ENCODE measurements around the gene PLXNB1.

The PLXNB1 gene

DNA sequence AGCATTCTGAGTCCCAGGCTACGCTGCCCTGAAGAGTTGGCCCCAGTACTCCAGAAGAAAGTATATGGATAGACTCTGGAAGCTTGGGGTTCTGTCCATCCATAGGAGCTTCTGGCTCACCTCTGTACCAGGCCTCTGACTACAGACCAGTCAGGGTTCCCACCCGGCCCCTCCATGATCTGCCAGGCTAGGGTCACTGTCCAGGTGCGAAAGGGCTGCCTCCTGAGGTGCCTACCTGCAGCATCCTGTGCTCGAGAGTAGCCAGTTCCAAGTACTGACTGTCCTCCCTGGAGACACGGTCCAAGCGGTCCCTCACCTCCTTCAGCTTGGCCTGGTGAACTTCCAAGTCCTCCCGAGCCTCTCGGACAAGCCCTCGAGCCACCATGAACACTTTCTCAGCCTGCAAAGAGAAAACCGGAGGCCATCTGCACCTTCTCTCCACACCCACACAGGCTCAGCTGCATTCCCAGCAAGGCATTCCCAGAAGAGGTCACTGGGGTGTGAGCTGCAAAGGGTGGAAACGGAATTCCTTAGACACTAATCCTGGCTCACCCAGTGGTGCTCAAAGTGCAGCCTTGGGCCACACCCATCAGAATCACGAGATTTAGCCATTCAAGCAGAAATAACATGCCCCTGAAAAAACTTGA lies 3.7 kb upstream of the PLXNB1 start:
- DNase-seq = peak; percentile 42

- no peak for DNase-seq
These were observed 2.8 kb upstream of the PLXNB1 start for GRCh38 chr3:48432411-48433371.

- no peak for DNase-seq
These were observed 1.5 kb upstream of the PLXNB1 start for GRCh38 chr3:48431224-48432029.

DNA sequence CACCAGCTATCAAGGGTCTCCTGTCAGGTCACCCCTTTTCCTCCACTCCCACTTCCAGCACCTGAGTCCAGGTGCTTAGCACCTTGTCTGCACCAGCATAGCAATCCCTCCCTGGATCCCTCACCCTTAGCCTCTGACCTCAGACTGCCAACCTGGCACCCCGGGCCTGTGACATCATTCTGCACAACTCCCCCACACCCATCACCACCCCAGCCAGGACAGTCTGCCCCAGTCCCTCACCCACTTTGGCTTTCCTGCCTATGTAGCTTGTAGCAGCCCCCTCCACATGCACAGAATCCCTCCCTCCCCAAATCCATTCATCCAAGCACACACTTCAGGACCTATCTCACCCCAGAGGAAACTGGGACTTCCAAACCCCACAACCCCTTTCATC lies 819 bp upstream of the PLXNB1 start:
- DNase-seq = no peak

DNA sequence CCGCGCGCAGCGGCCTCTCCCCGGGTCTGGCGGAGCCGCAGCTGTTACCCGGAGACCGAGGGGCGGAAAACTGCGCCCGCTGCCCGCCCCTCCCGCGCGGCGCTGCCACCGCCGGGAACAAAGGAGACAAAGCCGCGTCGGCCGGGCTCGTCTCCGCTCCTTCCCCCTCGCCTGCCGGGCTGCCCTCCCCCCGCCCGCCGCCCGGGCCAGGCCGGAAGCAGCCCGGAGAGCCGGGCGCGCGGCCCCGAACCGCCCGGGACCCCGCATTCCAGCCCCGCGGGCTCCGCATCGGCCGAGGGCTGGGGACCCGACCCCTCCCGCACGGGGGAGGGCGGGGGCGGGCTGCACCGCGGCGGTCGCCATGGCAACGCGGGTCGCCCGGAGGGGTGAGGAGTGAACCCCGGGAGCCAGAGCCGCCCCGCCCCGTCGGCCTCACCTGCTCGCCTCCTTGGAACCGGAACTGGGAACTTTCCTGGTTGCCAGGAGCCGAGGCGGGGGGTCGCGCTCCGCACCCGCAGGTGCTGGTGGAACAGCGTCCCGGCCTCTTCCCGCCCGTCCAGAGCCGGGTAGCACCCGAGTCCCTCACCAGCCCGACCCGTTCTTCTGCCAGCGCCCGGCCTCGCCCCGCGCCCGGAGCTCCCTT lies 448 bp downstream of the PLXNB1 start:
- DNase-seq = peak; percentile 40

- DNase-seq = peak; percentile 25
These were observed 1.1 kb downstream of the PLXNB1 start for GRCh38 chr3:48428572-48429316.

- no peak for DNase-seq
These were observed 1.8 kb downstream of the PLXNB1 start for GRCh38 chr3:48428088-48428571.

GRCh38 chr3:48427630-48427962 lies 2.3 kb downstream of the PLXNB1 start:
- DNase-seq = no peak

GRCh38 chr3:48426944-48427629 lies 2.8 kb downstream of the PLXNB1 start:
- DNase-seq = no peak

- DNase-seq = no peak
These were observed 3.4 kb downstream of the PLXNB1 start for GRCh38 chr3:48426401-48426909.

DNA sequence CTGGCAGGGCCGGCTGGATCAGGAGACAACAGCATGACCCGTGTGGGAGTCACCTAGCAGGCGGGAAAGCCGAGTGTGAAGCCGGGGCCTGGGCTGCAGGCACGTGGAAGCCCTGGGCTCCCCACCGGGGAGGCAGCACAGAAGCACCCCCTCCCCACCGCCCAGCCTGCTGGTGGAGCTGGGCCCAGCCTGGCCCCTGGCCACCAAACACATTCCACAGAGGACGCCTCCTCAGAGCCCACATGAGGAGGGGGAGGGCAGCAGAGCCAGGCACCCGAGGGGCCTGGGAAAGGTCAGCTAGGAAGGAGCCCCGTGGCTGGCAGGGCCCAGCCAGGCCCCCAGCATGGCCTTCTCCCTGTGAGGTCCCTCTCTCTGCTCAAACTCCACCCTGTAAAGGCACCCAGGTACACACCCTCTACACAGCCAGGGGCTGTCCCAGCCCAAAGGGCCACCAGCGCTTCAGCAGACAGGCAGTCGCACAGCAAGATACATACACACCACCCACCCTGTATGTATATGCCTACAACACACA lies 4.5 kb downstream of the PLXNB1 start:
- DNase-seq = no peak

DNA sequence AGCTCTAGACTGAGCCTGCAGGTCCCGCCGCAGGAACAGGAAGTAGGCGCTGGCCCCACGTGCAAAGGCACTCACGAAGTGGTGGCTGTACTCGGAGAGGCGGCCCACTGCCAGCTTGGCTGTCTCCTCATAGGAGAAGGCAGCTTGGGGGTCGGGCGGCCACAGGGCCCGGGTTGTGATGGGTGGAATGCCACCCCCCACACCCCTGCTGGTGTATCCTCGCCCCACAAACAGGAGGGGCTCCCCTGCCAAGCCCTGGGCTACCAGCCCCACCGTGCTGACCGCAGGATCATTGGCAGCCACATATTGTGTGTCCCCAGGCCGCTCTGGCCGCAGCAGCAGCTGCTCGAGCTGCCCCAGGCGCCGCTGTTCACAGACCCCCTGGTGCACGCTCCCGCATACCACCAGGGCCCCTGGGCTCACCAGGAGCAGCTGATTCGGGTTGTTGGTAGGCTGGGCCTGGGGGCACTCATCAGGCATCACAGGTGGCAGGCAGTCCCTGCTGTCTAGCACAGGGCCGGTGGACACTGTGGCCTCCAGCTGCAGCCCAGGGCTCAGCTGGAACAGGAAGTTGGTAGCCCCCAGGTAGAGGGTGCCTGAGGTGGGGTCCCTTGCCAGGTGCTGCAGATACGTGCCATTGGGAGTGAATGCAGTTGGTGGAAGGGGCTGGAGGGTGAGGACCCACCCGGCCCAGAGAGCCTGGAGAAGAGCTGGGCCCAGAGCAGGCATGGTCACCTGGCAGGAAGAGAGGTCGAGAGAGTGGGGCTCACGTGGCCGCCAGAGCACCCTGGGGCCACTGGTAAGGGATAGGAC lies 5.8 kb downstream of the PLXNB1 start:
- DNase-seq = no peak

GRCh38 chr3:48423241-48423882 lies 6.5 kb downstream of the PLXNB1 start:
- no peak for DNase-seq

DNA sequence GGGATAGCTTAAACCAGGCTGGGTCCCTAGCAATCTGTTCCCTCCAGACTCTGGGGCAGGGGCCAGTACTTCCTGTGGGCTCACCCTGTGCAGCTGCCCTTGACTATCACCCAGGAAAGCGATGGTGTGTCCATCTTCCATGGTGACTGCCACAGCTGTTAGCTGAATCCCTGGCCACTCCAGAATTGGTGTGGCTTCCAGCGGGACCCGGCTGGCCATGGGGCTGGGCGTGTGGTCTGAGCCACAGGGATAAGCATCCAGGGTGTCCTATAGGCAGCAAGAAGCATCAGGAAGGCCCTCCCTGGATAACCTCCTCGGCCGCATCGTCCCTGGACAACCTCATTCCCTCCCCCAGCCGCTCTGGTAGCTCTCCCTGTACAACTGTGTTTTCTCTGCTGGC lies 7.2 kb downstream of the PLXNB1 start:
- no peak for DNase-seq

- no peak for DNase-seq
These were observed 7.6 kb downstream of the PLXNB1 start for GRCh38 chr3:48422272-48422671.

DNA sequence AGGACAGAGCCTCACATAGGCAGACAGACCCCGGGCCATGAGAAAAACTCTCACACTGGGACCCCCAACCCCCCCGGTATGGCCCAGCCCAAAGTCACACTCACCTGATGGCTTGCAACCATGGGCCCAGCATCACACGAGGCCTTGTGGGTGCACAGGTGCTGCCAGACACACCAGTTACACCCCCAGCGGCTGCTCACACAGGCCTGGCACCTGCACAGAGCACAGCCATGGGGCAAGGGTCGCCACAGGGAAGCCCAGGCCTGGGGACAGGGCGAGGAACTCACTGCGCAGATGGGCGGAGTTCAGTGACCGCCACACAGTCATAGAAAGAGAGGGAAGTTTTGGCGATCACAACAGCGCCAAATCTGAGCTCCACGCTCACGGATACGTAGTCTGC lies 9.3 kb downstream of the PLXNB1 start:
- DNase-seq = no peak

GRCh38 chr3:48419597-48419996 lies 10.3 kb downstream of the PLXNB1 start:
- DNase-seq = no peak

GRCh38 chr3:48419149-48419548 lies 10.7 kb downstream of the PLXNB1 start:
- no peak for DNase-seq

DNA sequence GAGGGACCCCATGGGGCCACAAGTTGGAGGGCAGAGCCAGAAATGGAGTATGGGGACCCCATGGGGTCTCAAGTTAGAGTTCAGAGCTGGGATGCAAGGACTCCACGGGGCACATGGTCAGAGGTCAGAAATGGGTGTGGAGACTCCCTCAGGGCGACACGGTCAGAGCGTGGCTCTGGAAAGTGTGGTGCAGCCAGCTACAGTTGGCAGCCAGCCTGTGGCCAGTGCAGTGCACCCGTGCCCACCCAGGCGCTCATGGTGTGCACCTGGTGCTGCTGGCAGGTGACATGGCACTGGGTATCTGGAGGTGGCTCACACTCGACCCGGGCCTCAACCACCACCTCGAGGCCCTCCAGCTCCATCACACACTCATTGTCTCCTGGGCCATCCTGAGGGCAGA lies 11.2 kb downstream of the PLXNB1 start:
- DNase-seq = no peak

- no peak for DNase-seq
These were observed 11.7 kb downstream of the PLXNB1 start for GRCh38 chr3:48418140-48418539.
